HG03064 (cell line): ENCODE measurements around the gene NFIX.

ENCODE experiments used
- ATAC-seq: cut with Tn5 transposase; IDR thresholded peaks from one replicate; pipeline ENCODE4 v1.9.1; 2021; ENCODE audit warnings: low read depth; ENCODE audit not compliant: unreplicated experiment

The NFIX gene

GRCh38 chr19:13006431-13007281 is 11.4 kb downstream of the NFIX start:
- no peak for ATAC-seq

- ATAC-seq: no peak
These were observed 12.2 kb downstream of the NFIX start for GRCh38 chr19:13007292-13008045.

GRCh38 chr19:13008926-13009787 is 13.9 kb downstream of the NFIX start:
- ATAC-seq: no peak

GRCh38 chr19:13010038-13010991 is 15.0 kb downstream of the NFIX start:
- no peak for ATAC-seq

GRCh38 chr19:13010992-13011652 is 15.8 kb downstream of the NFIX start:
- ATAC-seq: no peak

- no peak for ATAC-seq
These were observed 16.5 kb downstream of the NFIX start for GRCh38 chr19:13011653-13012389.

GRCh38 chr19:13012390-13012689 is 17.1 kb downstream of the NFIX start:
- no peak for ATAC-seq

- no peak for ATAC-seq
These were observed 17.7 kb downstream of the NFIX start for GRCh38 chr19:13012690-13013608.

GRCh38 chr19:13013649-13014048 is 18.4 kb downstream of the NFIX start:
- ATAC-seq: no peak

GRCh38 chr19:13014101-13014920 is 19.0 kb downstream of the NFIX start:
- ATAC-seq: no peak

- ATAC-seq: no peak
These were observed 19.6 kb downstream of the NFIX start for GRCh38 chr19:13014921-13015280.

GRCh38 chr19:13015361-13016223 is 20.3 kb downstream of the NFIX start:
- ATAC-seq: no peak

- no peak for ATAC-seq
These were observed 21.0 kb downstream of the NFIX start for GRCh38 chr19:13016245-13016627.

- no peak for ATAC-seq
These were observed 21.5 kb downstream of the NFIX start for GRCh38 chr19:13016628-13017305.

GRCh38 chr19:13017306-13018034 is 22.2 kb downstream of the NFIX start:
- no peak for ATAC-seq
